Activated CD4-positive, alpha-beta T cell treated with anti-CD3 and anti-CD28 coated beads, Interleukin-10, Interleukin-2, amounts not matched to agents 100 ng/mL and 50 ng/mL, durations not matched to agents 16 hours and 8 hours (primary cell): ENCODE measurements around the gene NOP14.
A peak's percentile ranks its signal among the peaks of the same experiment; 100 is the strongest.
"Not testable (repeated sequence)": the region's sequence is repeated elsewhere in the genome, so short reads cannot be mapped to it uniquely, and the experiment has no call there.

Source experiments
- DNase-seq: peaks from one replicate; pipeline ENCODE4 v3.0.0-alpha.2; 2020

Gene NOP14

DNA sequence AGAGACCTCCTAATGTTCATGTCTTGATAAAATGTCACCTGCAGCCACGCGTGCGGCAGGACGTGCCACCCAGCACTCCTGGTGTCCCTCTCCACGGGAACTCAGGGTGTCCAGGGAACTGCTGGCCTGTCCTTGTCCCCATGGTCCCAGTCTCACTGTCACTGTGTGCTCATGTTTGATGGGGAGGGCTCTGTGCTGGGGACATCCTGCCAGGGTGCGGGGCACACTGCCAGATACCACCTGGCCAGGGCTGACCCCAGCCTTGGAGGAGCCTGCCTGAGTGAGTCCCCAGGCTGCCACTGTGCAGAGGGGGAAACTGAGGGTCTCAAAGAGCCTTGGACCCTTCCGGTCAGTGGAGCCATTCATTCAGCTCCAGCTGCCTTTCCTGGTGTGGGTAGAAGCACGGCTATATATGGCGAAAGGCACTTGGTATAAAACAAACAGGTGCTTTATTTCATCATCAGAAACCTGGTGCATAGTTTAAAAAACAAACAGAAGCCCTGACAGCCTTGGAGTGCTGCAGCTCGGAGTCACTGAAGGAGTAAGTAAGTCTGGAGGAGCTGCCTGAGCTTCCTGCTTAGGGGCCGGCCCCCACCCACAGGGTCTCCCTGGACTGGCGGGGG, 33.0 kb downstream of the NOP14 start:
- DNase-seq, result no peak

DNA sequence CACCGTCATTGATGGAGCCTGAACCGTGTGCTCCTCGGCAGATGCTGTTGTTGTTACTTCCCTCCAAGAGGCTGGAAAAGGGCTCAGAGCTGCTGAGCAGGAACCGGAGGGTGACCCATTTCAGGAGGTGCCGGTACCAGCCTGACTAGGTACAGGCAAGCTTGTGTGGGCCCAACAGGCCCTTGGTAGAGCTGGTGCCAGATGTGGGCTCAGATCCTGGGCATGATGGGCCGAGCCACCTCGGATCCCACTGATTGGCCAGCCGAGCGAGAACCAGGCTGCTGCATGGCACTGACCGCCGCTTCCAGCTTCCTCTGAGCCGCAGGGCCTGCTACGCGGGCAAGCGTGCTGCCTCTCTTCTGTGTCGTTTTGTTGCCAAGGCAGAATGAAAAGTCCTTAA, 33.7 kb downstream of the NOP14 start:
- no peak for DNase-seq

DNA sequence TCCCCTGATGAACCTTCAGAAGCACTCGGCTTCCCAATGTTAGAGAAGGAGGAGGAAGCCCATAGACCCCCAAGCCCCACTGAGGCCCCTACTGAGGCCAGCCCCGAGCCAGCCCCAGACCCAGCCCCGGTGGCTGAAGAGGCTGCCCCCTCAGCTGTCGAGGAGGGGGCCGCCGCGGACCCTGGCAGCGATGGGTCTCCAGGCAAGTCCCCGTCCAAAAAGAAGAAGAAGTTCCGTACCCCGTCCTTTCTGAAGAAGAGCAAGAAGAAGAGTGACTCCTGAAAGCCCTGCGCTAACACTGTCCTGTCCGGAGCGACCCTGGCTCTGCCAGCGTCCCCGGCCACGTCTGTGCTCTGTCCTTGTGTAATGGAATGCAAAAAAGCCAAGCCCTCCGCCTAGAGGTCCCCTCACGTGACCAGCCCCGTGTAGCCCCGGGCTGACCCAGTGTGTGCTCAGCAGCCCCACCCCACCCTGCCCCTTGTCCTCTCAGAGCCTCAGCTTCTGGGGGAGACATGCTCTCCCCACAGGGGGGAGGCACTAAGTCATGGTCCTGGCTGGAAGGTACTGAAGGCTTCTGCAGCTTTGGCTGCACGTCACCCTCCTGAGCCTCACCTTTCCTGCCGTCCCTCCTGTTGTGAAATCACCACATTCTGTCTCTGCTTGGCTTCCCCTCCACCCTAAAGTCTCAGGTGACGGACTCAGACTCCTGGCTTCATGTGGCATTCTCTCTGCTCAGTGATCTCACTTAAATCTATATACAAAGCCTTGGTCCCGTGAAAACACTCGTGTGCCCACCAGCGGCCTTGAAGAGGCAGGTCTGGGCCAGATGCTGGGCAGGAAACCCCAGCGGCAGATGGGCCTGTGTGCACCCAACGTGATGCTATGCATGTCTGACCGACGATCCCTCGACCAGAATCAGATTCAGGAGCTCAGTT, 34.7 kb downstream of the NOP14 start:
- no peak for DNase-seq

DNA sequence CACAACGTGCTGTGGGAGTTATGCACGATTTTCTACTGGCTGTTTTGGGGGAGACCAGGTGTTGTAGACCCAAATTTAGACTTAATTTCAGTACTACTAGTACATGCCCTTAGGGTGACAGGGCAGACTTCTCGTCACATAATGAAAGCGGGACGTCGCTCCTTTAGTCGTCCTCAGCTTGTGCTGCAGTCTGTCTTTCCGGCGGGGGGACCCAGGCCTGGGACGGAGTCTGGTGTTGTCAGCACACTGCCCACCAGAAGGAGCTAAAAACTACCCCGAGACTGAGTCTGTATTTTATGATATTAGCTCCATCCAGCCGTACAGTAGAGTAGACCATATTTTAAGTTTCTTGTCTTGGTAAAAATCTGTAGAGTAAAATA, 35.5 kb downstream of the NOP14 start:
- DNase-seq, result no peak

DNA sequence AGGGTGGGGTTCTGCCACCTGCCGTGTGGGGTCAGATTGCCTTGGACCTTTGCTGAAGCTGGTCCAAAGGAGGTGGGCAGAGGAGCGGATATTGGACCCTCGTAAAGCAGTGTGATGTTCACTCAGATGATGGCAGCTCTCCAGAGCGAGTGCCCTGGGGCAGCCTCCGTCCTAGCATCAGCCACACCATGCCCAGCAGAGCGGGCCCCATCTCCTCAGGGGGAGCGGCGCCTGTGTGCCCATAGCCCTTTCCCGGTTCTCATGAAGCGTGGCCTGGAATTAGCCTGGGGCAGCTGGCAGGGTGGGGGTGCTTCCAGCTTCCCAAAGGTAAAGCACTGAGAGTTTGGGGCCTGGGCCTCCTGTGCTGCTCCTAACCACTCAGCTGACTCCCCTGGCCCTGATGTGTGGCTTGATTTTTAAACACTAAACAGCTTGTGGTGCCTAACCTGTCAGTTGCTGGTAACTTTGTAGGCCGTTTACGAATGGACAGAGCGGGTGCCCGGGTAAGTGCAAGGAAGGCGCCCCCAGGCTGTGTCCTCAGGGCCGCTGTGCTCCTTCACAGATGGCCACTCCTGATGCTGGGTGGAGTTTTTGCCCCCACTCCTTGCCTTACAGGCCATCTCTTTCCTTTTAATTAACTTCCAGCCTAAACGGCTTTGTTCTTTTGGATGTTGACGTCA, 36.0 kb downstream of the NOP14 start:
- no peak for DNase-seq

DNA sequence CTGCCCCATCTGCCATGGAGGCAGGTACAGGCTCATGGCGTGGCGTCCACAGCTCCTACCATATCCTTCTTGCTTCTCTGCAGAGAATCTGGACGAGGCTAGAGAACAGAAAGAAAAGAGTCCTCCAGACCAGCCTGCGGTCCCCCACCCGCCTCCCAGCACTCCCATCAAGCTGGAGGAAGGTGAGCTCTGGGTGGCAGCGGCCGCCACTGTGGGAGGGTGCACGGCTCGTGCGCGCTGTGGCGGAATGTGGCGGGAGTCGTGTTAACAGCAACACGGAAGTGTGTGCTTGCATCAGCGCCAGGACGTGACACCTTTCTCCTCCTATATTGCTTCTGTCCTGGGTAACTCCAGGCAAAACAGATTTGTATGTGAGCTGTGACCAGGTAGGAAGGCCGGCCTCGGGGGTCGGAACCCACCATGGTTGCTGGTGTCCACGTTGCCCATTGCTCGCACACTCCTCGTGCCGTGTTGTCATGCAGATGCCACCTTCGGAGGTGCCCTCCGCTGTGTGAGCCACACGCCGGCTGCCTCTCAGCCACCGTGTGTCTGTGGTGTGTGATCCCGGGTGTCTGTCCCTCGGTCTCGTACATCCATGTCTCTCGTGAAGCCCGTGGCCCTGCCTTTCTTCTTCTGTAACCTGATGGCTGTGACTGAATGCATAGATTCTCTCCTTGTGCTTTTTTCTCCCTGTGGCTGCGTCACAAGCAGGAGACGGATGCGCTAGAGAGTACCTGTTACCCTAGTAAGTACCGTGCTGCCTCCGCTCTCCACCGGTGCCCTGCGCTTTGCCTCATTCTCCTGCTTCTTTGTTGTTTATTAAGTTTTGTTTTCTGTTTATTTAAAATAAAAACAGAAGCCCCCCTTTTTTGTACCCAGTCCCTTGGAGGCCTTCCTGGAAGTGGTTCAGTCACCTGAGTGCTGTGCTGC, 37.0 kb downstream of the NOP14 start:
- no peak for DNase-seq

GRCh38 chr4:2925496-2925895, 37.7 kb downstream of the NOP14 start:
- no peak for DNase-seq

DNA sequence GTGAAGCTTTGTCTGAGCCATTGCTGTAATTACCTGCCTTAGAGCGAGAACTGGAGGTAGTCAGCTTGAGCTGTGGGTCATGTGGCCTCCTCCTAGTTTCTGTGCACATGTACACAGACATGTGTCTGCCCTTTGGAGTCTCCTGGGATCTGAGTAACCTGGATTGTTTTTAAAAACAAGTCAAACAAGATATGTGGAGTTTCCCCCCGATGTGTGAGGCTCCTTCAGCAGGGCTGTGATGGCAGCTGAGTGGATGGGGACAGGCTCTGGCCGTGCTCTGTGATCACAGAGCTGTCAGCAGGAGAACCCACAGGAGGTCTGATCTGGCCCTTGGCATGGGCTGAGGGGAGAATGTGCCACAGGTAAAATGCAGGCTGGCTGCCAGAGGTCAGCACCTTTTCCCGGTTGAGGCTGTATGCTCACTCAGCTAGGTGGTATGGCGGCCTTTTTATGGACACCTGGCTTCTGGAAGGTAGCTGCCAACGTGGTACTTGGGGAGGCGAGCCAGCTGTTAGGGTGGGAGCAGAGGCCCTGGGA, 38.4 kb downstream of the NOP14 start:
- no peak for DNase-seq

DNA sequence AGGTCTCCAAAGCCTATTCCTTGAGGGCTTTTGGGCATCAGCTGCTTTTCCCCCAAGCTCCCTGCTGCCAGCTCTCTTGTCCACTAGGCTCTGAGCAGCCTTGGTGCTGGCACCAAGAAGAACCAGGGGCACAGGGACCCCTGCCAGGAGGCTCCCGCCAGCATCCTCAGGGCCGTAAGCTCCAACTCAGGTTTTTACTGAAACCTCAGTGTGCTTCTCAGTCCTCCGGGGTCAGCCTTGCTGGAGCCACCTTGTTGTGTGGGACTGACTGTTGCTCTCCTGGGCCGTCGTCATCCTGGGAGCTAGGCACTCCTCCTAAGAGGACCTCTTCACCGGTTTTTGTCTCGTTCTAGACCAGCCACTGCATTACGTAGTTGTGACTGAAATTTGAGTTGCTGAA, 38.9 kb downstream of the NOP14 start:
- DNase-seq, result no peak

DNA sequence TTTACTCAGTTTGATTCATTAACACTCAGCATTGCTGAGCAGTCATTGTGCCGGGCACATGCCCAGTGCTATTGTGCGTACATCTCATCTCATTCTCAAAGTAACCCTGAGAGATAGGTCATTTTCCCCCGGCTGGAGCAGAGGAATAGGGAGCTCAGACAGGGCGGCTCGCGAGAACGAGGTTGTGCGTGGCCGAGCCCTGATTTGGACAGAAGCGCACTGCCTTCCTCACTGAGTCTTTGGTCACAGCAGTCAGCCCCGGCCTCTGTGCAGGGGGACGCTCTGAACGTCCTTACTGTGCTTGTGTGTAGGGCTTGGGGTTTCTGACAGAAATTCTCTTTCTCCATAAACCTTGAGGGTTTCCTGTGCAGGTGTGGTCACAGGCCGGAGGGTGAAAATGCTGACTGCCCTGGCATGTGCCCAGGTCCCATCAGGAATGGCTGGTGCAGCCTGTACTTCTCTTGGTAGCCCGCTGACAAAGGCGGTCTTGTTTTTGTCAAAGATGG, 39.5 kb downstream of the NOP14 start:
- DNase-seq, result no peak

DNA sequence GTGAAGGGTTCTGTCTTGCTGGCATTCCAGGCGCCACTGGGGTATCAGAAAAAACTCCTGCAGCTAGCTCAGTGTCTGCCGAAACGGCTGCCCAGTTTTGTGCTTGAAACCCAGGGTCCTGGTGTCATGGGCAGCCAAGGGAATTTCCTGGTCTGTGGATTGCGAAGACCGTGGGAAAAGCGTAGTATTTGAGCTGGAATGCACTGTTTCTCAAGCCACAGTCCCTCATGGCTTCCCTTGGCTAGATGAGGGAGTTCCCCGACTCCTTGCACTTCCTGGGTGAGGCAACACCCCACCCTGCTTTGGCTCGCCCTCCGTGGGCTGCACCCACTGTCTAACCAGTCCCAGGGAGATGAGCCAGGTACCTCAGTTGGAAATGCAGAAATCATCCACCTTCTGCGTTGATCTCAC, 40.1 kb downstream of the NOP14 start:
- DNase-seq, result no peak

GRCh38 chr4:2922453-2923101, 40.6 kb downstream of the NOP14 start:
- not testable (repeated sequence) for DNase-seq

DNA sequence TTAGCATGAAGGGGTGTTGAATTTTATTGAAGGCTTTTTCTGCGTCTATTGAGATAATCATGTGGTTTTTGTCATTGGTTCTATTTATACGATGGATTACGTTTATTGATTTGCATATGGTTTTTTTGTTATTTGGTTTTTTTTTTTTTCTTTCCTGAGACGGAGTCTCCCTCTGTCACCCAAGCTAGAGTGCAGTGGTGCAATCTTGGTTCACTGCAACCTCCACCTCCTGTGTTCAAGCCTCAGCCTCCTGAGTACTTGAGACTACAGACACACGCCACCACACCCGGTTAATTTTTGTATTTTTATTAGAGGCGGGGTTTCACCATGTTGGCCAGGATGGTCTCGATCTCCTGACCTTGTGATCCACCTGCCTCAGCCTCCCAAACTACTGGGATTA, 44.5 kb downstream of the NOP14 start:
- not testable (repeated sequence) for DNase-seq

DNA sequence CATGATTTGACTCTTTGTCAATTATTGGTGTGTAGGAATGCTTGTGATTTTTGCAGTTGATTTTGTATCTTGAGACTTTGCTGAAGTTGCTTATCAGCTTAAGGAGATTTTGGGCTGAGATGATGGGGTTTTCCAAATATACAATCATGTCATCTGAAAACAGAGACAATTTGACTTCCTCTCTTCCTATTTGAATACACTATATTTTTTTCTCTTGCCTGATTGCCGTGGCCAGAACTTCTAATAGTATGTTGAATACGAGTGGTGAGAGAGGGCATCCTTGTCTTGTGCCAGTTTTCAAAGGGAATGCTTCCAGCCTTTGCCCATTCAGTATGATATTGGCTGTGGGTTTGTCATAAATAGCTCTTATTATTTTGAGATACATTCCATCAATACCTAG, 44.9 kb downstream of the NOP14 start:
- not testable (repeated sequence) for DNase-seq

- not testable (repeated sequence) for DNase-seq
Observed at GRCh38 chr4:2916696-2917095, 46.5 kb downstream of the NOP14 start.

- no peak for DNase-seq
Observed at GRCh38 chr4:2915789-2916188, 47.4 kb downstream of the NOP14 start.

DNA sequence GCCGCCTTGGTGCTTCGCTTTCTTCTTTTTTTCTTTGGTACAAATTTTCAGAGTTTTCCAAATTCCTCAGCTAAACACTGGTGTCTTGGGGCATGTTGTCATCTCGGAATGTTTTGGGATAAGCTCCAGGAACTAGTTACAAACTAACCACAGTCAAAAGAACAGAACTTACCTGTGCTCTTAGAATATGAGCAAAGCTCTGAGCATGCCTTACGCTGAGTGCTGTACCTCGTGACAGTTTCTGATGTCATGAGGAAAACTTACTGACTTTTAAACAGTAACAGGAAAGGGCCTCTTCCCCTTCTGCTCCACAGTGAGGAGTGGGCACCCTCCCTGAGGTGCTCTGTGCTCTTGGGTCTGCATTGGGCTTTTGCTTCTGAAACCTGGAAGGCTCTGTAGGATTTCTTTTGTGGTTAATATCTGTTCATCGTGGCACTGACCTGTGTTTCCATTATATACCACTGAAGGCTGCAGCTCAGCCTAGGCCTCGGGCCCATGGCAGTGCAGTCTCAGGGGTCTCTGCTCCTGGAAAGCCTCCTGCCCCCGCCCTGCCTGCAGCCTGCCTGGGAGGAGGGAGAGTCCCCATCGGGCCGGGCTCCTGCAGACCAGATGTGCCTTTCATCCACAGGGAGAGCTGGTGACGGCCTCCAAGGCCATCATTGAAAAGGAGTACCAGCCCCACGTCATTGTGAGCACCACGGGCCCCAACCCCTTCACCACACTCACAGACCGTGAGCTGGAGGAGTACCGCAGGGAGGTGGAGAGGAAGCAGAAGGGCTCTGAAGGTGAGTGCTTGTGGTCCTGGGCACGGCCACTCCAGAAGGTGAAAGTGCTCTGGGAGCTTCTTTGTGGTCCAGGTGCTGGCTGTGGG, 48.7 kb downstream of the NOP14 start:
- peak; percentile 41 for DNase-seq

GRCh38 chr4:2913168-2913567, 50.0 kb downstream of the NOP14 start:
- DNase-seq, result no peak

DNA sequence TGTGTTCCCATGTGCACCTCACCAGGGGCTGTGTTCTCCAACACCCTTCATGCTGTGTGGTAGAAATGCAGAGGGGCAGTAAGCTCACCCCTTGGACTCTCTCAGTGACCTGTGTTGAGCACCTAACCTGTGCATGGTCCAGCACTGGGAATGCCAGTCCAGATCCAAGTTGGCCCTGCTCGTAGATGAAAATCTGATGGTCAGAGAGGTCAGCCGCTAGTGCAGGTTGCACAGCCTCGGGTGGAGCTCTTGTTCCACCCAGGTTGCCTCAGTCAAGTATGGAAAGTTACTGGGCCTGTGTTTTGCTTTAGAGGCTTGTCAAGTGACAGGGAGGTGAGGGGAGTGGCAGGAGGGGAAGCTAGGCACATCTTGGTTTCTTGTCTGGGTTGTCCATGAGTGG, 51.3 kb downstream of the NOP14 start:
- DNase-seq, result no peak

DNA sequence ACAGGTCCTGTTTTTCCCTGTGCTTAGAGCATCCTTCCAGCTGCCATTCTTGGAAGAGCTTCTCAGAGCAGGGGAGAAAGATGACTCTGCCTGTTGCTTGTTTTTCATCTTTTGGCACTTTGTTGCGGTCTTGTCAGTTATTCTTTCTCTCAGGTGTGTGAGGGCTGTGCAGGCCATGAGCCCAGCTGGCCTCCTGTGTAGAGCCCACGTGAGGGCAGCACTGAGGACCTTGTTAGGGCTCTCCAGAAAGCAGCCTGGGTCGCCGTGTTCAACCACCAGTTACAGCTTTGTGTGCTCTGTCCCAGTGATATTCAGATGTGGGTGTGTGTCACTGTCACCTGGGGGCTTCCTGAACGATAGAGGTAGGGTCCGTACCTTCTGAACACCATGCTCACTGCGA, 52.8 kb downstream of the NOP14 start:
- no peak for DNase-seq

DNA sequence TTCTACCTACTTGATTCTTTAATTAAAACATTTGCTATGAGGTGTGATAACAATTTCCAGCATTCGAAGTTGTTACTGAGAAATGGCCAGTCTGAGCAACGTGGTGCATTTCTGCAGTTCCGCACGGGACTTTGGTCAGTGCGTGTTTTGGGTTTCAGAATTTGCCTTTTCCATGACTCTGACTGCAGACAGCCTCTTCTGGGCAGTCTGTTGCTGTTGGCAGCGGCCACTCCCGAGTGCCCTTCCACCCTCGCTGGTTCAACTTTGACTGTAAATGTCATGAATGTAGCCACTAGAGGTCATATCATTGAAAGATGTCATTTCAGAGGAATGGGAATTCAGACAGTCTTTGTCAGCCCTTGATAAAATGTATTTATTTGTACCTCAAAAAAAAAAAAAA, 53.6 kb downstream of the NOP14 start:
- DNase-seq, result no peak
